IMR-90 (cell line): Measurements from ENCODE around the gene NAA35. TPM values are rescaled to one million over a fixed set of nuclear protein-coding genes. Genes with fewer than 3 reads are reported as not detected.

Source experiments
- ATAC-seq: fragments of 200-7000 bp; cut with Tn5 transposase; 2 replicates; pipeline ENCODE4 v1.9.1; 2020; ENCODE audit warnings: low read depth, mild to moderate bottlenecking, moderate library complexity
- BruUV-seq: library from RNA; stranded (reverse); fragments of 400-500 nt; replicated peaks from 2 replicates; lab custom pipeline; 2021; lab: Mats Ljungman, UMichigan
- CTCF ChIA-PET: fragments of 300-600 bp; formaldehyde crosslinking; extraction: SDS; loops from one replicate; lab custom pipeline; 2021; ENCODE audit warnings: antibody characterized with exemption; lab: Yijun Ruan, JAX
- POLR2A ChIA-PET: fragments of 300-600 bp; sonication (Branson Sonifier 250); formaldehyde crosslinking; loops from one replicate; lab custom pipeline; 2022; ENCODE audit warnings: antibody characterized with exemption; ENCODE audit not compliant: unreplicated experiment; lab: Charles Lee
- DNase-seq: peaks from one replicate; pipeline ENCODE4 v3.0.0; 2013
- H2AFZ ChIP-seq: replicated peaks from 2 replicates; pipeline ENCODE3; 2013; ENCODE audit warnings: low read length, mild to moderate bottlenecking; ENCODE audit not compliant: poor library complexity
- H2AK5ac ChIP-seq: 2 replicates; pipeline ENCODE4 v1.6.1; 2013; ENCODE audit warnings: low read depth, low read length, inconsistent platforms
- H2AK9ac ChIP-seq: replicated peaks from 2 replicates; pipeline ENCODE3; 2013; ENCODE audit warnings: mild to moderate bottlenecking, low read depth, low read length, moderate library complexity; ENCODE audit not compliant: poor library complexity
- H2BK120ac ChIP-seq: 2 replicates; pipeline ENCODE4 v1.6.1; 2013; ENCODE audit warnings: low read depth, low read length, inconsistent platforms
- H2BK15ac ChIP-seq: 3 replicates; pipeline ENCODE4 v1.6.1; 2013; ENCODE audit warnings: low read depth, low read length, inconsistent platforms
- H2BK20ac ChIP-seq: 2 replicates; pipeline ENCODE4 v1.6.1; 2013; ENCODE audit warnings: low read depth, mild to moderate bottlenecking, inconsistent platforms, low read length, moderate library complexity
- H2BK5ac ChIP-seq: 2 replicates; pipeline ENCODE4 v1.6.1; 2013; ENCODE audit warnings: mild to moderate bottlenecking, low read depth, low read length, inconsistent platforms; ENCODE audit not compliant: poor library complexity, severe bottlenecking
- H3K14ac ChIP-seq: replicated peaks from 2 replicates; pipeline ENCODE4 v1.6.1; 2013; ENCODE audit warnings: low read depth, low read length, inconsistent platforms
- H3K18ac ChIP-seq: 2 replicates; pipeline ENCODE4 v1.6.1; 2013; ENCODE audit warnings: low read depth, low read length, control low read depth
- H3K23ac ChIP-seq: 2 replicates; pipeline ENCODE4 v1.6.1; 2013; ENCODE audit warnings: low read depth, low read length, inconsistent platforms
- H3K27ac ChIP-seq: 2 replicates; pipeline ENCODE4 v1.5.1; 2013; ENCODE audit warnings: mild to moderate bottlenecking, control low read depth, low read length; ENCODE audit not compliant: insufficient read depth
- H3K27me3 ChIP-seq: 2 replicates; pipeline ENCODE4 v1.6.1; 2013; ENCODE audit warnings: low read length; ENCODE audit not compliant: control insufficient read depth, insufficient read depth
- H3K36me3 ChIP-seq: 2 replicates; pipeline ENCODE4 v1.6.1; 2013; ENCODE audit warnings: low read length, mixed read lengths; ENCODE audit not compliant: control insufficient read depth, insufficient read depth
- H3K4ac ChIP-seq: 2 replicates; pipeline ENCODE4 v1.6.1; 2013; ENCODE audit warnings: low read depth, low read length, inconsistent platforms
- H3K4me1 ChIP-seq: 2 replicates; pipeline ENCODE4 v1.6.1; 2013; ENCODE audit warnings: low read length, mixed read lengths; ENCODE audit not compliant: control insufficient read depth, insufficient read depth
- H3K4me2 ChIP-seq: 2 replicates; pipeline ENCODE4 v1.6.1; 2013; ENCODE audit warnings: low read depth, mild to moderate bottlenecking, control low read depth, low read length, moderate library complexity
- H3K4me3 ChIP-seq: 2 replicates; pipeline ENCODE4 v1.5.1; 2013; ENCODE audit warnings: low read depth, mild to moderate bottlenecking, control low read depth, low read length, moderate library complexity; ENCODE audit not compliant: insufficient read depth
- H3K56ac ChIP-seq: 2 replicates; pipeline ENCODE4 v1.6.1; 2013; ENCODE audit warnings: low read length, inconsistent platforms; ENCODE audit not compliant: insufficient read depth; ENCODE audit errors: extremely low read depth
- H3K79me1 ChIP-seq, 2 experiments: 2 replicates each; pipeline ENCODE4 v1.6.1; 2013; ENCODE audit warnings: low read length in 2 of 2, inconsistent platforms in 1 of 2, low read depth in 1 of 2
- H3K9ac ChIP-seq: 2 replicates; pipeline ENCODE4 v1.6.1; 2013; ENCODE audit warnings: low read depth, low read length, control low read depth
- H3K9me1 ChIP-seq: 2 replicates; pipeline ENCODE4 v1.6.1; 2013; ENCODE audit warnings: low read length, inconsistent platforms; ENCODE audit not compliant: insufficient read depth
- H3K9me3 ChIP-seq: 2 replicates; pipeline ENCODE4 v1.6.1; 2013; ENCODE audit warnings: low read length; ENCODE audit not compliant: control insufficient read depth, insufficient read depth
- H4K20me1 ChIP-seq: 2 replicates; pipeline ENCODE4 v1.6.1; 2013; ENCODE audit warnings: low read length, inconsistent platforms; ENCODE audit not compliant: insufficient read depth
- H4K5ac ChIP-seq: 2 replicates; pipeline ENCODE4 v1.6.1; 2013; ENCODE audit warnings: mild to moderate bottlenecking, low read depth, low read length, control low read depth
- H4K8ac ChIP-seq, 2 experiments: 2 replicates each; pipeline ENCODE4 v1.6.1; 2013; ENCODE audit warnings: low read depth in 2 of 2, low read length in 2 of 2, control low read depth in 1 of 2, inconsistent platforms in 1 of 2
- H4K91ac ChIP-seq: 2 replicates; pipeline ENCODE4 v1.6.1; 2013; ENCODE audit warnings: low read depth, low read length, inconsistent platforms; ENCODE audit not compliant: insufficient read depth
- CHD1 ChIP-seq: IDR thresholded peaks from 2 replicates; pipeline ENCODE4 v1.6.1; 2012; ENCODE audit warnings: low read depth, low read length, improper control_type of control experiment
- CTCF ChIP-seq: conservative IDR thresholded peaks from 2 replicates; pipeline ENCODE4 v1.5.1; 2012; ENCODE audit warnings: mild to moderate bottlenecking, low read depth, low read length, improper control_type of control experiment
- ELK1 ChIP-seq: fragments of 150-350 bp; IDR thresholded peaks from 2 replicates; pipeline ENCODE4 v1.6.1; 2016; ENCODE audit warnings: low read depth, mild to moderate bottlenecking, low read length, moderate library complexity, borderline replicate concordance
- MAFK ChIP-seq: IDR thresholded peaks from 2 replicates; pipeline ENCODE4 v1.6.1; 2012; ENCODE audit warnings: low read depth, low read length, improper control_type of control experiment
- MAZ ChIP-seq: IDR thresholded peaks from 2 replicates; pipeline ENCODE4 v1.6.1; 2012; ENCODE audit warnings: low read depth, mild to moderate bottlenecking, low read length, improper control_type of control experiment, moderate library complexity, borderline replicate concordance
- POLR2A ChIP-seq: IDR thresholded peaks from 2 replicates; pipeline ENCODE4 v1.6.1; 2012; ENCODE audit warnings: mild to moderate bottlenecking, low read depth, low read length
- RAD21 ChIP-seq: IDR thresholded peaks from 2 replicates; pipeline ENCODE4 v1.6.1; 2012; ENCODE audit warnings: low read length, improper control_type of control experiment
- RFX5 ChIP-seq: IDR thresholded peaks from 2 replicates; pipeline ENCODE4 v1.8.0; 2012; ENCODE audit warnings: low read depth, mild to moderate bottlenecking, low read length, moderate library complexity
- SMC3 ChIP-seq: fragments of 150-350 bp; IDR thresholded peaks from 2 replicates; pipeline ENCODE4 v1.6.1; 2016; ENCODE audit warnings: low read depth, mild to moderate bottlenecking, antibody characterized with exemption, low read length, moderate library complexity
- WGBS, 2 experiments: methylation state at CpG; one replicate each; pipeline versions ENCODE4 v1.1.5 to v1.1.7; 2013; ENCODE audit warnings: missing lambda C conversion rate in 2 of 2; ENCODE audit not compliant: insufficient read length in 1 of 2; ENCODE audit errors: extremely low coverage in 2 of 2; 5-methylcytosine and 5-hydroxymethylcytosine counted together
- dilution Hi-C: fragments of 300-500 bp; cut with HindIII; formaldehyde crosslinking; loops from one replicate; pipeline ENCODE4 v1.14.3; 2018; ENCODE audit warnings: low sequenced_read_pairs; ENCODE audit not compliant: unreplicated experiment
- in situ Hi-C: fragments of 300-500 bp; cut with MboI; formaldehyde crosslinking; loops from 3 replicates; pipeline ENCODE4 v1.14.3; 2019; ENCODE audit warnings: low sequenced_read_pairs, inconsistent platforms, mixed read lengths
- intact Hi-C: fragments of 100-400 bp; cut with micrococcal nuclease; formaldehyde crosslinking; loops from 2 replicates; pipeline ENCODE4 v1.10.0; 2022
- polyA plus RNA-seq, 3 experiments: library from polyadenylated mRNA; depleted of rRNA; stranded (reverse); fragments of >200 nt; gene quantifications; 2 replicates each; pipeline ENCODE4 v1.2.3, GENCODE V29; 2012; ENCODE audit warnings: low replicate concordance in 1 of 3
- total RNA-seq: library from RNA; depleted of rRNA; stranded (reverse); fragments of >200 nt; gene quantifications from 2 replicates; pipeline ENCODE4 v1.2.3, GENCODE V29; 2012

The NAA35 gene
- total and polyA plus RNA-seq, 2 of the 4 experiments (the other 2 are of a cell fraction), result 13.1 to 16.5 TPM

GRCh38 chr9:86046930-86047341, 106.0 kb downstream of the NAA35 start:
- ATAC-seq (no peak), DNase-seq (no peak)
- no peak overlapping the region for H2AFZ ChIP-seq
- no peak overlapping the region for H3K27ac ChIP-seq
- no peak overlapping the region for H2BK15ac ChIP-seq
- in situ Hi-C loops (no loop called here), dilution Hi-C loops (no loop called here), intact Hi-C loops (loop anchor here (10.0 kb wide), 1 partner anchor 228 kb away; no protein-coding TSS in a partner anchor)
- H2BK5ac ChIP-seq, result no peak overlapping the region
- H3K56ac ChIP-seq, result no peak overlapping the region
- H4K20me1 ChIP-seq, result no peaks in the 10 kb centered on the region
- H4K5ac ChIP-seq, result no peak overlapping the region
- H3K27me3 ChIP-seq, result no peaks in the 10 kb centered on the region
- H2AK5ac ChIP-seq, result no peak overlapping the region
- H3K18ac ChIP-seq, result no peak overlapping the region
- H3K9me1 ChIP-seq, result no peaks in the 10 kb centered on the region; the same call in 1 of the 2 replicates
- H3K14ac ChIP-seq, result no peak overlapping the region
- H3K4me3 ChIP-seq, result no peak overlapping the region
- H2AK9ac ChIP-seq, result no peak overlapping the region
- TF ChIP-seq RFX5 (no peak), SMC3 (no peak), RAD21 (no peak), ELK1 (no peak), MAFK (no peak), POLR2A (no peak), MAZ (no peak), CHD1 (no peak), CTCF (no peak)
- no peak overlapping the region for H3K4me2 ChIP-seq
- H3K23ac ChIP-seq, result no peak overlapping the region
- BruUV-seq, result no TSS peak
- no peak overlapping the region for H4K8ac ChIP-seq
- H4K91ac ChIP-seq, result no peak overlapping the region
- no peaks in the 10 kb centered on the region for H3K9me3 ChIP-seq
- H3K4ac ChIP-seq, result no peak overlapping the region
- H3K9ac ChIP-seq, result no peak overlapping the region
- no peaks in the 10 kb centered on the region for H3K4me1 ChIP-seq
- H3K79me1 ChIP-seq, result no peaks in the 10 kb centered on the region; a peak in 1 of 4 replicates
- CTCF ChIA-PET, result no interaction called here
- no peak overlapping the region for H2BK20ac ChIP-seq
- WGBS, 2 experiments, result 86% methylated on average over 1 of the region's 8 CpGs; no CpG with 5 or more reads in 1 of the 2 experiments
- POLR2A ChIA-PET, result no interaction called here
- H2BK120ac ChIP-seq, result no peak overlapping the region
- H3K36me3 ChIP-seq, result no peaks in the 10 kb centered on the region
